Fibroblast of lung (primary cell): ENCODE measurements around the gene UBE2V1. TPM values are rescaled to one million over a fixed set of nuclear protein-coding genes. Genes with fewer than 3 reads are reported as not detected.
A peak's percentile ranks its signal among the peaks of the same experiment; 100 is the strongest.
"Not testable (repeated sequence)": the region's sequence is repeated elsewhere in the genome, so short reads cannot be mapped to it uniquely, and the experiment has no call there.

ENCODE experiments used
- DNase-seq, 2 donors: peaks; one replicate each; pipeline versions ENCODE4 v3.0.0 to v3.0.0-alpha.2; 2010; ENCODE audit warnings: low read depth in 2 of 2
- H2AFZ ChIP-seq: 2 replicates; pipeline ENCODE4 v1.5.1; 2012; ENCODE audit warnings: low read length, control low read depth, inconsistent platforms
- H3K27ac ChIP-seq: 2 replicates; pipeline ENCODE4 v1.5.1; 2011; ENCODE audit warnings: low read length, control low read depth; ENCODE audit not compliant: insufficient read depth
- H3K27me3 ChIP-seq: 2 replicates; pipeline ENCODE4 v1.5.1; 2011; ENCODE audit warnings: mild to moderate bottlenecking, low read length; ENCODE audit not compliant: control insufficient read depth, insufficient read depth
- H3K36me3 ChIP-seq: 2 replicates; pipeline ENCODE4 v1.5.1; 2011; ENCODE audit warnings: low read length; ENCODE audit not compliant: control insufficient read depth, insufficient read depth
- H3K4me1 ChIP-seq: 2 replicates; pipeline ENCODE4 v1.5.1; 2011; ENCODE audit warnings: low read length; ENCODE audit not compliant: control insufficient read depth, insufficient read depth; ENCODE audit errors: extremely low read depth
- H3K4me2 ChIP-seq: 2 replicates; pipeline ENCODE4 v1.5.1; 2011; ENCODE audit warnings: low read length, control low read depth; ENCODE audit not compliant: insufficient read depth; ENCODE audit errors: extremely low read depth
- H3K4me3 ChIP-seq, 4 experiments: fragments of 200-600 bp in 1 of 4; sonication (generic) in 1 of 4; replicated peaks in 1 of 4; 2 replicates each; pipeline ENCODE4 v1.5.1; 2011 to 2016; ENCODE audit warnings: low read length in 4 of 4, low read depth in 3 of 4, mild to moderate bottlenecking in 3 of 4, control low read depth in 2 of 4, inconsistent platforms in 1 of 4, mixed read lengths in 1 of 4; ENCODE audit not compliant: insufficient read depth in 1 of 4; ENCODE audit errors: control extremely low read depth in 1 of 4
- H3K79me2 ChIP-seq: 2 replicates; pipeline ENCODE4 v1.5.1; 2012; ENCODE audit warnings: mild to moderate bottlenecking, low read length, inconsistent platforms; ENCODE audit not compliant: control insufficient read depth, insufficient read depth
- H3K9ac ChIP-seq: 2 replicates; pipeline ENCODE4 v1.5.1; 2011; ENCODE audit warnings: mild to moderate bottlenecking, low read length, control low read depth; ENCODE audit not compliant: insufficient read depth
- H3K9me3 ChIP-seq: 2 replicates; pipeline ENCODE4 v1.5.1; 2012; ENCODE audit warnings: low read depth, low read length; ENCODE audit not compliant: control insufficient read depth, insufficient read depth
- H4K20me1 ChIP-seq: 2 replicates; pipeline ENCODE4 v1.5.1; 2011; ENCODE audit warnings: low read length; ENCODE audit not compliant: control insufficient read depth, insufficient read depth; ENCODE audit errors: extremely low read depth
- CTCF ChIP-seq, 2 donors: IDR thresholded peaks in 1 of 2; conservative IDR thresholded peaks in 1 of 2; 1 replicate in 1 of 2; 2 replicates in 1 of 2; pipeline ENCODE4 v1.5.1; 2011 to 2012; ENCODE audit warnings: low read length in 2 of 2, control low read depth in 1 of 2, inconsistent platforms in 1 of 2, low read depth in 1 of 2, mild to moderate bottlenecking in 1 of 2
- EZH2 ChIP-seq: IDR thresholded peaks from 2 replicates; pipeline ENCODE4 v1.5.1; 2012; ENCODE audit warnings: low read length, control low read depth, mild to moderate bottlenecking; ENCODE audit errors: missing control alignments
- polyA plus RNA-seq, 2 donors: library from polyadenylated mRNA; depleted of rRNA in 1 of 2; stranded (reverse) in 1 of 2; unstranded in 1 of 2; fragments of >200 nt; gene quantifications; 2 replicates each; pipeline ENCODE4 v1.2.1, GENCODE V29; 2011 to 2012; ENCODE audit warnings: missing spikeins in 1 of 2
- total RNA-seq: library from RNA; depleted of rRNA; stranded (reverse); fragments of >200 nt; gene quantifications from 2 replicates; pipeline ENCODE4 v1.2.1, GENCODE V29; 2014

UBE2V1 gene
- total and polyA plus RNA-seq, 2 donors (not counting 1 experiment from before 2014, with no cell fraction given): 31.7 to 193 TPM

DNA sequence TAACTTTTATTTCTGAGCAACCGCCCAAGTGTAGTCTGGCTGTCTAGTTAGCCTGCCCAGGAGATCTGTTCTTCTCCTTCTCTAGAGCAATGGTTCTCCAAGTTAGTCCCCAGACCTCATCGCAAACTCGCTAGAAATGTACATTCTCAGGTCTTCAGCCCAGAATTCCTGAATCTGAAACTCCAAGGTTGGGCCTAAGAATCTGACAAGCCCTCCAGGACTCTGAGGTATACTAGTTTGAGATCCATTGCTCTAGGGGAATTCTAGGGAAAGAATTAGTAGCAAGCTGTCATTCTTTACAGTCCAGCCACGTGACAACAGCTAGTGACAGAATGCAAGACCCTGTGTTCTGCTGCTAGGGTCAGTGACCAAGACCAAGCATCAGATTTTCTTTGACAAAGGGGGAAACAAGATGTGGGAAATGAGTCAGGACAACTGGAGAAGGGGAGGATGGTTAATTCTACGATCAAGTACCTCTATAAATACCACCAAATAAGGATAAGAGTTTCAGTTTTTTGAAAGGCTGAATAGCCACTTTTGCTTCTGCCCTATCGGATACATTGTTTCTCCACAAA, 5.8 kb downstream of the UBE2V1 start:
- H3K27ac ChIP-seq: no peak overlapping the region
- no peaks in the 10 kb centered on the region for H3K27me3 ChIP-seq
- H2AFZ ChIP-seq: no peak overlapping the region
- no peaks in the 10 kb centered on the region for H4K20me1 ChIP-seq
- H3K4me3 ChIP-seq: no peak overlapping the region
- no peaks in the 10 kb centered on the region for H3K9me3 ChIP-seq
- H3K4me1 ChIP-seq: peaks cover 34% of the 10 kb centered on the region
- H3K36me3 ChIP-seq: peaks cover 4% of the 10 kb centered on the region
- H3K4me2 ChIP-seq: no peak overlapping the region
- no peak overlapping the region for H3K9ac ChIP-seq
- TF ChIP-seq EZH2 (no peak), CTCF (conservative IDR thresholded peaks at IDR 0.05 in 1 of 2, IDR thresholded peaks at IDR 0.05 in 1 of 2; ENCODE audit: low read depth in 1 of 2, low read length in 2 of 2) (no peak)
- peaks cover 90% of the 10 kb centered on the region for H3K79me2 ChIP-seq
- peak in 1 of 2 donors; percentile 37 for DNase-seq

DNA sequence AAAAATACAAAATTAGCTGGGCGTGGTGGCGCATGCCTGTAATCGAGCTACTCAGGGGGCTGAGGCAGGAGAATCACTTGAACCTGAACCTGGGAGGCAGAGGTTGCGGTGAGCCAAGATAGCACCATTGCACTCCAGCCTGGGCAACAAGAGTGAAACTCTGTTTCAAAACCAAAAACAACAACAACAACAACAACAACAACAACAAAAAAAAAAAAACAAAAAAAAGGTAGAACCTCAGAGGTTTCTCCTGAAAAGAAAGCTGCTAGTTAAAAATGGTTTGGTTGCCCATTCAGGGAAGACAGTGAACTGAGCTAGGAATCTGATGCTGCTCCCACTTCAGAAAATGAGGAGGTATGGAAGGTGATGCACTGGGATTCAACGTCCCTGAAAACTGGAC, 6.3 kb downstream of the UBE2V1 start:
- not testable (repeated sequence) for H3K9ac ChIP-seq, H3K27ac ChIP-seq, H3K9me3 ChIP-seq, H3K4me3 ChIP-seq, DNase-seq, H2AFZ ChIP-seq, H3K4me2 ChIP-seq, H3K36me3 ChIP-seq, H3K27me3 ChIP-seq, H4K20me1 ChIP-seq
- Histone ChIP-seq H3K4me1 (peaks cover 36% of the 10 kb centered on the region), H3K79me2 (peaks cover 90% of the 10 kb centered on the region)

- H3K9ac ChIP-seq: not testable (repeated sequence)
- H3K27ac ChIP-seq: peak overlapping the region; percentile 31
Observed at GRCh38 chr20:50103464-50104107, 9.4 kb downstream of the UBE2V1 start.

DNA sequence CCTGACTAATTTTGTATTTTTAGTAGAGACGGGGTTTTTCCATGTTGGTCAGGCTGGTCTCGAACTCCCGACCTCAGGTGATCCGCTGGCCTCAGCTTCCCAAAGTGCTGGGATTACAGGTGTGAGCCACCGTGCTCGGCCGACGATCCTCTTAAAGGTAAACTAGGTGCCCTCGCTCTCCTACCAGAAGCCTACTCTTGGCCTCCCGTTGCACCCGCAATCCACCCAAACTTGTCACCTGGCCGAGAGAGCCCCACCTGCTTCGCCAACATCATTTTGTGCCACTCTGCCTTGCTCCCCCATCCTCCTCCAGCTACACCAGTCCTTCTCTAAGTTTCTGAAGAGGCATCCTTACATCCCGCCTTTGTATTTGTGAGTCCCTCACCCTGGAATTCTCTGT, 10.4 kb downstream of the UBE2V1 start:
- H3K27ac ChIP-seq, DNase-seq, H3K36me3 ChIP-seq, H3K9ac ChIP-seq, H3K27me3 ChIP-seq, H3K9me3 ChIP-seq, H2AFZ ChIP-seq, H3K4me3 ChIP-seq, H4K20me1 ChIP-seq, H3K4me2 ChIP-seq: not testable (repeated sequence)
- Histone ChIP-seq H3K79me2 (peaks cover 91% of the 10 kb centered on the region), H3K4me1 (peaks cover 17% of the 10 kb centered on the region)

More at GRCh38 chr20:50103464-50104107, 9.4 kb downstream of the UBE2V1 start:
- not testable (repeated sequence) for H3K36me3 ChIP-seq, H3K27me3 ChIP-seq, H2AFZ ChIP-seq, H4K20me1 ChIP-seq, H3K4me3 ChIP-seq, H3K4me2 ChIP-seq, H3K9me3 ChIP-seq
- DNase-seq: peak; percentile 76 to 91
- H3K79me2 ChIP-seq: peaks cover 91% of the 10 kb centered on the region
- peaks cover 22% of the 10 kb centered on the region for H3K4me1 ChIP-seq
